GM10248 (cell line): ENCODE data around the gene CXXC1.

ENCODE experiments used
- CTCF ChIA-PET: fragments of 300-600 bp; sonication (Branson Sonifier 250); formaldehyde crosslinking; extraction: SDS; loops from one replicate; lab custom pipeline; 2021; ENCODE audit warnings: antibody characterized with exemption; lab: Yijun Ruan, JAX
- POLR2A ChIA-PET: fragments of 350-650 bp; sonication (Branson Sonifier 250); formaldehyde crosslinking; extraction: SDS; loops from one replicate; lab custom pipeline; 2020; ENCODE audit warnings: antibody characterized with exemption; lab: Yijun Ruan, JAX
- DNase-seq: peaks from one replicate; pipeline ENCODE4 v3.0.0; 2012; ENCODE audit errors: extremely low spot score
- TF ChIP-seq, protein P1 (sequence below): IDR thresholded peaks from 2 replicates; pipeline ENCODE4 v1.5.1; 2012; ENCODE audit warnings: mild to moderate bottlenecking, low read depth; ENCODE audit errors: extremely low read depth, missing control alignments, control extremely low read depth

CXXC1 gene

GRCh38 chr18:50277942-50278341 is 9.6 kb downstream of the CXXC1 start:
- DNase-seq: no peak
- TF ChIP-seq, protein P1, sequence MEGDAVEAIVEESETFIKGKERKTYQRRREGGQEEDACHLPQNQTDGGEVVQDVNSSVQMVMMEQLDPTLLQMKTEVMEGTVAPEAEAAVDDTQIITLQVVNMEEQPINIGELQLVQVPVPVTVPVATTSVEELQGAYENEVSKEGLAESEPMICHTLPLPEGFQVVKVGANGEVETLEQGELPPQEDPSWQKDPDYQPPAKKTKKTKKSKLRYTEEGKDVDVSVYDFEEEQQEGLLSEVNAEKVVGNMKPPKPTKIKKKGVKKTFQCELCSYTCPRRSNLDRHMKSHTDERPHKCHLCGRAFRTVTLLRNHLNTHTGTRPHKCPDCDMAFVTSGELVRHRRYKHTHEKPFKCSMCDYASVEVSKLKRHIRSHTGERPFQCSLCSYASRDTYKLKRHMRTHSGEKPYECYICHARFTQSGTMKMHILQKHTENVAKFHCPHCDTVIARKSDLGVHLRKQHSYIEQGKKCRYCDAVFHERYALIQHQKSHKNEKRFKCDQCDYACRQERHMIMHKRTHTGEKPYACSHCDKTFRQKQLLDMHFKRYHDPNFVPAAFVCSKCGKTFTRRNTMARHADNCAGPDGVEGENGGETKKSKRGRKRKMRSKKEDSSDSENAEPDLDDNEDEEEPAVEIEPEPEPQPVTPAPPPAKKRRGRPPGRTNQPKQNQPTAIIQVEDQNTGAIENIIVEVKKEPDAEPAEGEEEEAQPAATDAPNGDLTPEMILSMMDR: no peak
- CTCF ChIA-PET: interaction anchor here (1.7 to 3.0 kb wide), 2 partner anchors 10 to 59 kb away, joined by 4 to 17 read pairs; no protein-coding TSS in a partner anchor
- POLR2A ChIA-PET: no interaction called here

- ChIA-PET CTCF (interaction anchor here (3.0 to 3.2 kb wide), 2 partner anchors 8 to 81 kb away, joined by 11 to 17 read pairs; no protein-coding TSS in a partner anchor), POLR2A (no interaction called here)
- TF ChIP-seq, protein P1: no peak
- no peak for DNase-seq
Observed at GRCh38 chr18:50276452-50276851, 11.0 kb downstream of the CXXC1 start.

DNA sequence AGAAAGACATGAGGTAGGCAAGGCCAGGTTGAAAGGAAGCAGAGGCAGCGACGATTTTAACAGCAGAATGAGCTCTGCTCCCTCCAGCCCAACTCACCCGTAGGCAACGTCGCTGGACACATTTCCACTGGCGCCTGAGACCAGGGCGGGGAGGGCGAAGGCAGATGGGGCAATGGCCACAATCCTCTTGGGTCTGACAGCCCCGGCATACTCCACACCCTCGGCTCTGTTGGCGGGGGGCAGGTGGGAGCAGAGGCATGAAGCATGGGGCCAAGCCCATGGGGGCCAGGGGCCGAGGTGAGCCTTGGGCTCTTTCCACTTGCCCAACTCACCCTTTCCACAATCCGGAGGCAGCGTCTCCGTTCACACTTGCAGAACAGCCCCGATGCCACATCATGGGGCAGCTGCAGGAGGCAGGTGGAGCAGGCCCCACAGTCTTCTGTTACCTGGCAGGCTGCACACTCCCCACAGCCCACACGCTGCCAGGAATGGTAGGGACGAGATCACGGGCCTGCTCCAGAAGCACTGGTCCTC is 11.9 kb downstream of the CXXC1 start:
- no peak for DNase-seq
- TF ChIP-seq, protein P1: no peak
- ChIA-PET CTCF (interaction anchor here (3.2 kb wide), 1 partner anchor 81 kb away, joined by 11 read pairs; no protein-coding TSS in a partner anchor), POLR2A (no interaction called here)

DNA sequence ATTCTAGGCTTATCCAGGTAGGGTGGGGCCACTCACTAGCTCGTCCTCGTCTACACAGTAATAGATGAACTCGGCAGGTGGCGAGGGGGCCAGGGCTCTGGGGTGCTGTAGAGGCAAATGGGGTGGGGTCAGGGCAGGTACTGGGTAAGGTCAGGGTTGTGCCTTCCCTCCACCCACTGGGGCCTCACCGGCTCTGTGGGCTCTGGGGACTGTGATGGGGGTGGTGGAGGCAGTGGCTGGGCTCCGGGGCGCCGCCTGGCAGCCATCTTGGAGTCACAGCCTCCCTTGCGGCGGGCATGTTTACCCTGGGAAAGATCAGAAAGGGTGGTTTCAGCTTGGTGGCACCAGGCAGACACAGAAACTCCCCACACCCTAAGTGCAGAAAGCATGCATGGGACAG is 12.6 kb downstream of the CXXC1 start:
- POLR2A ChIA-PET: no interaction called here
- CTCF ChIA-PET: interaction anchor here (3.2 kb wide), 1 partner anchor 82 kb away, joined by 11 read pairs; no protein-coding TSS in a partner anchor
- DNase-seq: no peak
- TF ChIP-seq, protein P1: no peak

GRCh38 chr18:50274044-50274442 is 13.4 kb downstream of the CXXC1 start:
- ChIA-PET CTCF (interaction anchor here (1.1 to 3.2 kb wide), 2 partner anchors 55 to 83 kb away, joined by 3 to 11 read pairs; no protein-coding TSS in a partner anchor), POLR2A (no interaction called here)
- no peak for DNase-seq
- TF ChIP-seq, protein P1: no peak

DNA sequence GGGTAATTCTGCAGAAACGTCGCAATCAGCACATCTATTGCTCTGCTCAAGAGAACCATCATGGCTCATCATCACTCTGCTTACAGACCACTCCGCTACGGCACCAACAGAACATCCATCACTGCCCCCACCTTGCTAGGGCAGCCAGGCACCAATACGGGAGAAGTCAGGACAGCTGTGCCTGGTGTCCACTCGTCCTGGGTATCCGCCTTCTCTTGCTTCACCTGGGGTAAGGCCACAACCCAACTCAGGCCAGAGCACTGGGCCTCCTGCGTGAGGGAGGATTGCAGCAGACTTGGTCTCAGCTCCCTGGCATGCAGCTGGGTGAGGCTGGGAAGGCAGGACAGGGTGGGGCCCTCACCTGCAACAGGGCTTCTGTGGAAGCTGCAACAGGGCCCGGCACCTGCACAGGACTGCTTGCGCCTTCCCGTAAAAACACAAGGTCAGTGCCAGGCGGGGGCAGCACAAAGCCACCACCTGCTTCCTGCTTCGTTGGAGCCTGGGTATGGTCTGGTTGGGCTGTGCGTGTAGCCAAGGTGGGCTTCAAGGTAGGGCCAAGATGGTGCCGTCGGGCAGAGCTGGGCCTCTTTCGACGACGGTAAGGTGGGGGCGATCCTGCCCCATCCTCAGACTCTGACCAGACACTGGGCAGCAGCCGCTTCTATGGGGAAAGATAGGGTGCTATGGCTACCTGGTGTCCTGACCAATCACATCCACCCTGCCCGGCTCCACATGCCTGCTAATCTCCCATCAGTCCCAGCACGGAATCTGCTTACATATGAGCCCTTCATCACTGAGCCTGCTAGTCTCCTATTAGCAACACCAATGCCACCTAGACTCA is 14.1 kb downstream of the CXXC1 start:
- no peak for DNase-seq
- CTCF ChIA-PET: interaction anchor here (1.1 to 3.2 kb wide), 3 partner anchors 16 to 84 kb away, joined by 3 to 11 read pairs (median 3); no protein-coding TSS in a partner anchor
- POLR2A ChIA-PET: interaction anchor here (0.7 kb wide), 1 partner anchor 8 kb away, joined by 3 read pairs; no protein-coding TSS in a partner anchor
- TF ChIP-seq, protein P1: no peak
